ENCODE measurements around the gene SHROOM1. TPM values are rescaled to one million over a fixed set of nuclear protein-coding genes. Genes with fewer than 3 reads are reported as not detected.

SHROOM1 gene
- total RNA-seq, 1 experiment from 2014 or later = 24.5 TPM

DNA sequence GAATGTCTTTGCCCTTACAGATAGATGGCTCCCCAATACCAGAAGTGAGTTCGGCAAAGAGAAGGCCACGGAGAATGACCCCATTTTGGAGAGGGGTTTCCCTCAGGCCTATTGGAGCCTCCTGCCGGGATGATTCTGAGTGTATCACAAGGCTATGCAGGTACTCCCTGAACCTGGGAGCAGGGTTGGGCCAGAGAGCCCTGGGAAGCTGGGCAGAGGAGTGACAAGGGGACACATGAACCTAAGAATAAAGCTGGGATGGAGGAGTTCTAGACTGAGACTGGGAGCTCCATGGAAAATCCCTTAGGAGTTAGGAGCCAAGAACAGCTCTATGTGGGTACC, 43.5 kb upstream of the SHROOM1 start:
- Mint-ChIP-seq H3K4me3 (ENCODE audit: low read depth, unreplicated experiment) (peak overlapping the region; percentile 38), H3K27ac (ENCODE audit: unreplicated experiment) (peak overlapping the region; percentile 90), H3K4me1 (ENCODE audit: low read depth, unreplicated experiment) (peaks cover 55% of the 10 kb centered on the region), H3K36me3 (ENCODE audit: insufficient read depth, unreplicated experiment) (peaks cover 71% of the 10 kb centered on the region), H3K9me3 (ENCODE audit: low read depth, unreplicated experiment) (peaks cover 5% of the 10 kb centered on the region), H3K27me3 (ENCODE audit: unreplicated experiment) (no peaks in the 10 kb centered on the region)
- TF ChIP-seq, protein P1, sequence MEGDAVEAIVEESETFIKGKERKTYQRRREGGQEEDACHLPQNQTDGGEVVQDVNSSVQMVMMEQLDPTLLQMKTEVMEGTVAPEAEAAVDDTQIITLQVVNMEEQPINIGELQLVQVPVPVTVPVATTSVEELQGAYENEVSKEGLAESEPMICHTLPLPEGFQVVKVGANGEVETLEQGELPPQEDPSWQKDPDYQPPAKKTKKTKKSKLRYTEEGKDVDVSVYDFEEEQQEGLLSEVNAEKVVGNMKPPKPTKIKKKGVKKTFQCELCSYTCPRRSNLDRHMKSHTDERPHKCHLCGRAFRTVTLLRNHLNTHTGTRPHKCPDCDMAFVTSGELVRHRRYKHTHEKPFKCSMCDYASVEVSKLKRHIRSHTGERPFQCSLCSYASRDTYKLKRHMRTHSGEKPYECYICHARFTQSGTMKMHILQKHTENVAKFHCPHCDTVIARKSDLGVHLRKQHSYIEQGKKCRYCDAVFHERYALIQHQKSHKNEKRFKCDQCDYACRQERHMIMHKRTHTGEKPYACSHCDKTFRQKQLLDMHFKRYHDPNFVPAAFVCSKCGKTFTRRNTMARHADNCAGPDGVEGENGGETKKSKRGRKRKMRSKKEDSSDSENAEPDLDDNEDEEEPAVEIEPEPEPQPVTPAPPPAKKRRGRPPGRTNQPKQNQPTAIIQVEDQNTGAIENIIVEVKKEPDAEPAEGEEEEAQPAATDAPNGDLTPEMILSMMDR (IDR thresholded peaks at IDR 0.05; ENCODE audit: unreplicated experiment) = no peak
- no peak for DNase-seq
- intact Hi-C loops (cut with micrococcal nuclease; ENCODE audit: unreplicated experiment) = no loop called here
- CTCF ChIA-PET = no interaction called here
- BruUV-seq (replicated peaks) = no TSS peak

DNA sequence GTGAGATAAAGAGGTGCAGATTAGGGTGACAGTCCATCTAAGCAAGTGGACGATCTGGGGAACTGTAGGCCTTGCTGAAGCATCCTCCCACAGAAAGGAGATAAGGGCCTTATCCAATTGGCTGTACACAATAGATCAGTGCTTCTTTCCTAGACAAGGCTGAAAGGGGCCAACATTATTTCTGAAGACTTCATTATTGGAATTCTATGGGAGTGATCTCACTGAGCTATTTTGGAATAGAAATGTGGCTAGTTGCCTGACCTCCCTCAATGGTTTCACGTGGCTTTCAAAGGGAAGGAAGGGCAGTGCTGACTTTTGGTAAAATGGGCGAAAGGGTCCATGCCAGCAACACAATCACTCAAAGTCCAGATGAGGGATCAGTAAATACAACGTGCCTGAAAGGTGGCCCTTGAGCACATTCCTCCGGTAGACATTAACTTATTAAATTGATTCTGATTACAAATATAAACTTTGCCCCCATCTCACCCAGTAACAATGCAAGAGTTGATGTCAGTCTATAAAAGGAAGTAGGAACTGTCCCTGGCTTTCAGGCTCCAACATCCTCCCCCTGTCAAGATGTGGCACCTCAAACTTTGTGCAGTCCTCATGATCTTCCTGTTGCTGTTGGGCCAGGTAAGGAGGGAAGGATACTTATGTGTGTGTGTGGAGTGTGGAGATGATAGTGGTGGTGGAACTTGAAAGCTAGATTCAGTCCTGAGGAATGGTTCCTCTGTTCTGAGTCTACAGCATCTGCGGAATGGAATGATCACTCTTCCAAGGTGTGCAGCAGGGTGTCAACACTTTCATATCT, 42.9 kb upstream of the SHROOM1 start, which contains the start of gene LEAP2:
Gene LEAP2, plus strand, starts transcription at position 550 of the 811 bp plus-strand sequence. Its CDS starts 27 bp downstream, at position 577.
- peak; percentile 56 for DNase-seq
- H3K4me3 Mint-ChIP-seq (ENCODE audit: low read depth, unreplicated experiment) = peak within 1 kb of the TSS; percentile 38
- CTCF ChIA-PET = interaction anchor here (0.5 kb wide), 1 partner anchor 1024 kb away, joined by 3 read pairs; no protein-coding TSS in a partner anchor
- TF ChIP-seq, protein P1 (IDR thresholded peaks at IDR 0.05; ENCODE audit: unreplicated experiment) = no peak
- H3K36me3 Mint-ChIP-seq (ENCODE audit: insufficient read depth, unreplicated experiment) = peaks cover 74% of the 10 kb centered on the region
- no TSS peak for BruUV-seq (replicated peaks)
- H3K27me3 Mint-ChIP-seq (ENCODE audit: unreplicated experiment) = no peaks in the 10 kb centered on the region
- intact Hi-C loops (cut with micrococcal nuclease; ENCODE audit: unreplicated experiment) = no loop called here
- peaks cover 51% of the 10 kb centered on the region for H3K4me1 Mint-ChIP-seq (ENCODE audit: low read depth, unreplicated experiment)
- H3K9me3 Mint-ChIP-seq (ENCODE audit: low read depth, unreplicated experiment) = peaks cover 5% of the 10 kb centered on the region
- H3K27ac Mint-ChIP-seq (ENCODE audit: unreplicated experiment) = peak within 1 kb of the TSS; percentile 90

GRCh38 chr5:132872788-132873118, 42.3 kb upstream of the SHROOM1 start:
- TF ChIP-seq, protein P1 (IDR thresholded peaks at IDR 0.05; ENCODE audit: unreplicated experiment) = no peak
- H3K27ac Mint-ChIP-seq (ENCODE audit: unreplicated experiment) = peak overlapping the region; percentile 90
- BruUV-seq (replicated peaks) = no TSS peak
- H3K4me3 Mint-ChIP-seq (ENCODE audit: low read depth, unreplicated experiment) = no peak overlapping the region
- H3K36me3 Mint-ChIP-seq (ENCODE audit: insufficient read depth, unreplicated experiment) = peaks cover 74% of the 10 kb centered on the region
- intact Hi-C loops (cut with micrococcal nuclease; ENCODE audit: unreplicated experiment) = no loop called here
- CTCF ChIA-PET = no interaction called here
- peaks cover 5% of the 10 kb centered on the region for H3K9me3 Mint-ChIP-seq (ENCODE audit: low read depth, unreplicated experiment)
- DNase-seq = no peak
- no peaks in the 10 kb centered on the region for H3K27me3 Mint-ChIP-seq (ENCODE audit: unreplicated experiment)
- H3K4me1 Mint-ChIP-seq (ENCODE audit: low read depth, unreplicated experiment) = peaks cover 46% of the 10 kb centered on the region

DNA sequence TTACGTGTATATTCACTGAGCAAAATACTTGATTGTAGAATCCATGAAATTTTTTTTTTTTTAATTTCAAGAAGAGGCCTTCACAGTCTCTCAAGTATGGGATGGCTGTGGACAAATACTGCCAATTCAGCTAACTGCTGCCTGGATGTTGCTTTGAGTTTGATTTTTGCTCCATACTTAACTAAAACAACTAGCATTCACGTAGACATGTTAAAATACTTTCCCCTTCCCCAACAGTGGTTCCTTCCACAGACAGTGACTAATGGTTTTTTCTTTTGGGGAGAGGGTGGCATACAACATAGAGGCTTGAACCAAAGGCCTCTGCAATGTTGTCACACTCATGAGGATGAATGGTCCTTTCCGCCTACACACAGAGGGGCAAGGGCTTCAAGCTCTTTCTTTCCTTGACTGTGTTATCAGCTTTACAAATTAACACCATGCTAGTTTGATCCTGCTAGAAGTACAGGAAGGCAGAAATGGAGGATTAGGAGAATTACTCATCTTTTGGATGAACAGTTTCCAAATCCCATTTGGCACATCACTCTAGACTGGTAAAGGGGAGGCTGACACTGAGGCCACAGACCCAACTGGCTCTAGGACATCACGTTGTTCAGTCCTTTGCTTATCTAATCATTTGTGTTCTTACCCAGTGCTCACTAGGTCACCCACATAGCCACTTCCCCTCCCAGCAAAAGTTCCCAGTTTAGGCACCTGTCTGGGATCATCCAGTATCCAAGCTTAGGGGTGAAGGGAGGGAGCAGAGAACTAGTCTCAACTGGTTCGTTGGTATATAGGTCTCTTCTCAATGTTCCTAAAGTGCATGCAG, 41.2 kb upstream of the SHROOM1 start:
- TF ChIP-seq, protein P1 (IDR thresholded peaks at IDR 0.05; ENCODE audit: unreplicated experiment) = no peak
- Mint-ChIP-seq H3K4me1 (ENCODE audit: low read depth, unreplicated experiment) (peaks cover 42% of the 10 kb centered on the region), H3K36me3 (ENCODE audit: insufficient read depth, unreplicated experiment) (peaks cover 78% of the 10 kb centered on the region), H3K27me3 (ENCODE audit: unreplicated experiment) (no peaks in the 10 kb centered on the region), H3K27ac (ENCODE audit: unreplicated experiment) (peak overlapping the region; percentile 90), H3K4me3 (ENCODE audit: low read depth, unreplicated experiment) (no peak overlapping the region), H3K9me3 (ENCODE audit: low read depth, unreplicated experiment) (peaks cover 5% of the 10 kb centered on the region)
- DNase-seq = no peak
- BruUV-seq (replicated peaks) = no TSS peak
- intact Hi-C loops (cut with micrococcal nuclease; ENCODE audit: unreplicated experiment) = no loop called here
- CTCF ChIA-PET = no interaction called here

Measured in Calu3 (cell line).